Panc1 (cell line): ENCODE data around the gene STK17B.

ENCODE experiments used
- POLR2AphosphoS5 ChIP-seq: IDR thresholded peaks from 2 replicates; pipeline ENCODE4 v1.6.1; 2012; ENCODE audit warnings: mild to moderate bottlenecking, low read depth, low read length, moderate library complexity
- SIN3A ChIP-seq: IDR thresholded peaks from 2 replicates; pipeline ENCODE4 v1.6.1; 2012; ENCODE audit warnings: low read depth, mild to moderate bottlenecking, low read length, moderate library complexity, borderline replicate concordance; ENCODE audit not compliant: insufficient read depth
- TCF7L2 ChIP-seq: IDR thresholded peaks from 2 replicates; pipeline ENCODE4 v1.6.1; 2011; ENCODE audit warnings: mild to moderate bottlenecking, low read depth, low read length, inconsistent platforms
- TF ChIP-seq, protein P1 (sequence below): fragments of 450-650 bp; IDR thresholded peaks from 2 replicates; pipeline ENCODE4 v1.5.1; 2017; ENCODE audit warnings: mild to moderate bottlenecking
- TF ChIP-seq, protein P2 (sequence below), 2 experiments: IDR thresholded peaks; 2 replicates each; pipeline ENCODE4 v1.6.1; 2011 to 2012; ENCODE audit warnings: low read depth in 2 of 2, control low read depth in 1 of 2, low read length in 1 of 2, mild to moderate bottlenecking in 1 of 2, moderate library complexity in 1 of 2; ENCODE audit not compliant: insufficient read depth in 1 of 2

DNA sequence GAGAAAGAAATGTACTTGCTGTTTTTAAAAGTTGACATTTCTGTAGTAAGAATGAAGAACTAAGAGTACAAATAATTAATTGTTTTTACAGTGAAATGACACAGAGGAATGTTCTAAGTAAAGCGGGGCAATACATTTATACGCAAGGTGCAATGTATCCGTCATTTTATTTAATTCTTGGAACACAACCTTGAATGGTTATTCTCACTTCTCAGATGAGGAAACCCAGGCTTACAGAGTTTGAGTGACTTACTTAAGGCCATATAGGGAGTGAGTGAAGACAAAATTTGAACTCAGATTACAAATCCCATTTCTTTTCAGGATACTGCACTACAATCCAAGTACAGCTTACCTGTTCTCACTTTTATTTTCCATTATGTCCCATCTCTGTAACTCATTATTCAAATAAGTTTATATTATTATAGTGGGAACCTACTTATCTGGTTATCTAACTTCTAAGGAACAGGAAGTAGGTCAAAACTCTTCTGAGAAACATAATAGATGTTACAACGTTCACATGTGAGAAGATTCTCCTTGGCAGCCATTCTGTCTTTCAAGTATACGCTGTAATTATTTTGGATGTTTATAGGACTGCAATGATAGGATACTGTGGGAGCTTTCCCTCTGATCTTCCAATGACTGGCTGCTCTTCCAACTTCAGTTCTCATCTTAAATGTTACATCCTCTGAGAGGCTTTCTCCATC, 12.3 kb upstream of the STK17B start:
- TF ChIP-seq, protein P1, sequence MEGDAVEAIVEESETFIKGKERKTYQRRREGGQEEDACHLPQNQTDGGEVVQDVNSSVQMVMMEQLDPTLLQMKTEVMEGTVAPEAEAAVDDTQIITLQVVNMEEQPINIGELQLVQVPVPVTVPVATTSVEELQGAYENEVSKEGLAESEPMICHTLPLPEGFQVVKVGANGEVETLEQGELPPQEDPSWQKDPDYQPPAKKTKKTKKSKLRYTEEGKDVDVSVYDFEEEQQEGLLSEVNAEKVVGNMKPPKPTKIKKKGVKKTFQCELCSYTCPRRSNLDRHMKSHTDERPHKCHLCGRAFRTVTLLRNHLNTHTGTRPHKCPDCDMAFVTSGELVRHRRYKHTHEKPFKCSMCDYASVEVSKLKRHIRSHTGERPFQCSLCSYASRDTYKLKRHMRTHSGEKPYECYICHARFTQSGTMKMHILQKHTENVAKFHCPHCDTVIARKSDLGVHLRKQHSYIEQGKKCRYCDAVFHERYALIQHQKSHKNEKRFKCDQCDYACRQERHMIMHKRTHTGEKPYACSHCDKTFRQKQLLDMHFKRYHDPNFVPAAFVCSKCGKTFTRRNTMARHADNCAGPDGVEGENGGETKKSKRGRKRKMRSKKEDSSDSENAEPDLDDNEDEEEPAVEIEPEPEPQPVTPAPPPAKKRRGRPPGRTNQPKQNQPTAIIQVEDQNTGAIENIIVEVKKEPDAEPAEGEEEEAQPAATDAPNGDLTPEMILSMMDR, result no peak
- TF ChIP-seq, protein P2, sequence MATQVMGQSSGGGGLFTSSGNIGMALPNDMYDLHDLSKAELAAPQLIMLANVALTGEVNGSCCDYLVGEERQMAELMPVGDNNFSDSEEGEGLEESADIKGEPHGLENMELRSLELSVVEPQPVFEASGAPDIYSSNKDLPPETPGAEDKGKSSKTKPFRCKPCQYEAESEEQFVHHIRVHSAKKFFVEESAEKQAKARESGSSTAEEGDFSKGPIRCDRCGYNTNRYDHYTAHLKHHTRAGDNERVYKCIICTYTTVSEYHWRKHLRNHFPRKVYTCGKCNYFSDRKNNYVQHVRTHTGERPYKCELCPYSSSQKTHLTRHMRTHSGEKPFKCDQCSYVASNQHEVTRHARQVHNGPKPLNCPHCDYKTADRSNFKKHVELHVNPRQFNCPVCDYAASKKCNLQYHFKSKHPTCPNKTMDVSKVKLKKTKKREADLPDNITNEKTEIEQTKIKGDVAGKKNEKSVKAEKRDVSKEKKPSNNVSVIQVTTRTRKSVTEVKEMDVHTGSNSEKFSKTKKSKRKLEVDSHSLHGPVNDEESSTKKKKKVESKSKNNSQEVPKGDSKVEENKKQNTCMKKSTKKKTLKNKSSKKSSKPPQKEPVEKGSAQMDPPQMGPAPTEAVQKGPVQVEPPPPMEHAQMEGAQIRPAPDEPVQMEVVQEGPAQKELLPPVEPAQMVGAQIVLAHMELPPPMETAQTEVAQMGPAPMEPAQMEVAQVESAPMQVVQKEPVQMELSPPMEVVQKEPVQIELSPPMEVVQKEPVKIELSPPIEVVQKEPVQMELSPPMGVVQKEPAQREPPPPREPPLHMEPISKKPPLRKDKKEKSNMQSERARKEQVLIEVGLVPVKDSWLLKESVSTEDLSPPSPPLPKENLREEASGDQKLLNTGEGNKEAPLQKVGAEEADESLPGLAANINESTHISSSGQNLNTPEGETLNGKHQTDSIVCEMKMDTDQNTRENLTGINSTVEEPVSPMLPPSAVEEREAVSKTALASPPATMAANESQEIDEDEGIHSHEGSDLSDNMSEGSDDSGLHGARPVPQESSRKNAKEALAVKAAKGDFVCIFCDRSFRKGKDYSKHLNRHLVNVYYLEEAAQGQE (IDR thresholded peaks at IDR 0.05; ENCODE audit: insufficient read depth in 1 of 2, low read depth in 2 of 2, low read length in 1 of 2), result no peak
- TF ChIP-seq POLR2AphosphoS5 (no peak), SIN3A (no peak), TCF7L2 (no peak)
